ENCODE results near the gene GATA1. TPM values are rescaled to one million over a fixed set of nuclear protein-coding genes. Genes with fewer than 3 reads are reported as not detected.

Gene GATA1
- not detected in 5 replicates for total RNA-seq (2022; extraction: Qiagen RNA extraction; ENCODE audit: low read depth)

GRCh38 chrX:48786341-48786800 is at the start of gene GATA1:
GATA1 (plus strand) TSS chrX:48786590; CDS start chrX:48791110, 4,520 bp downstream.

GRCh38 chrX:48761674-48762471 is 24.5 kb upstream of the GATA1 start, which contains the start of gene GLOD5:
GLOD5 (plus strand) TSS chrX:48761747; CDS start chrX:48761791, 44 bp downstream.

GRCh38 chrX:48801280-48802088 is 15.1 kb downstream of the GATA1 start, which contains the start of gene HDAC6:
HDAC6 (plus strand) TSS chrX:48802067; CDS start chrX:48802693, 626 bp downstream.

GRCh38 chrX:48826135-48826875 is 39.9 kb downstream of the GATA1 start, which contains the start of gene ERAS:
ERAS (plus strand) TSS chrX:48826513; CDS start chrX:48829124, 2,611 bp downstream.

GRCh38 chrX:48835524-48836329 is 49.3 kb downstream of the GATA1 start, which contains the start of gene PCSK1N:
PCSK1N (minus strand) TSS chrX:48835610; CDS start chrX:48835532, 78 bp downstream.

Other genes starting within 250 kb of the GATA1 start
- 9.3 to 11.1 TPM (median 10.6 TPM) in 5 replicates for gene TBC1D25, start 246.9 kb upstream of the GATA1 start, total RNA-seq (2022; extraction: Qiagen RNA extraction; ENCODE audit: low read depth)
- 305 to 526 TPM (median 363 TPM) in 5 replicates for gene RBM3, start 212.1 kb upstream of the GATA1 start, total RNA-seq (2022; extraction: Qiagen RNA extraction; ENCODE audit: low read depth)
- 49.7 to 77.7 TPM (median 74.4 TPM) in 5 replicates for gene WDR13, start 189.1 kb upstream of the GATA1 start, total RNA-seq (2022; extraction: Qiagen RNA extraction; ENCODE audit: low read depth)
- gene WAS, start 102.8 kb upstream of the GATA1 start, total RNA-seq (2022; extraction: Qiagen RNA extraction; ENCODE audit: low read depth) = 0.20 to 0.54 TPM (median 0.32 TPM) in 4 of 5 replicates, not detected in the other
- 16.8 to 22.3 TPM (median 22.0 TPM) in 5 replicates for gene SUV39H1, start 89.9 kb upstream of the GATA1 start, total RNA-seq (2022; extraction: Qiagen RNA extraction; ENCODE audit: low read depth)
- gene GLOD5, start 24.8 kb upstream of the GATA1 start, total RNA-seq (2022; extraction: Qiagen RNA extraction; ENCODE audit: low read depth) = not detected in 5 replicates
- 26.4 to 30.9 TPM (median 28.9 TPM) in 5 replicates for gene HDAC6, start 15.5 kb downstream of the GATA1 start, total RNA-seq (2022; extraction: Qiagen RNA extraction; ENCODE audit: low read depth)
- 0.13 TPM in 1 of 5 replicates, not detected in the others for gene ERAS, start 39.9 kb downstream of the GATA1 start, total RNA-seq (2022; extraction: Qiagen RNA extraction; ENCODE audit: low read depth)
- 21.2 to 60.8 TPM (median 51.8 TPM) in 5 replicates for gene PCSK1N, start 49.0 kb downstream of the GATA1 start, total RNA-seq (2022; extraction: Qiagen RNA extraction; ENCODE audit: low read depth)
- gene TIMM17B, start 111.2 kb downstream of the GATA1 start, total RNA-seq (2022; extraction: Qiagen RNA extraction; ENCODE audit: low read depth) = 80.1 to 103 TPM (median 101 TPM) in 5 replicates
- 96.2 to 122 TPM (median 99.9 TPM) in 5 replicates for gene PQBP1, start 111.3 kb downstream of the GATA1 start, total RNA-seq (2022; extraction: Qiagen RNA extraction; ENCODE audit: low read depth)
- 49.4 to 68.7 TPM (median 67.1 TPM) in 5 replicates for gene SLC35A2, start 125.1 kb downstream of the GATA1 start, total RNA-seq (2022; extraction: Qiagen RNA extraction; ENCODE audit: low read depth)
- 9.6 to 11.7 TPM (median 10.7 TPM) in 5 replicates for gene PIM2, start 132.4 kb downstream of the GATA1 start, total RNA-seq (2022; extraction: Qiagen RNA extraction; ENCODE audit: low read depth)
- gene OTUD5, start 171.0 kb downstream of the GATA1 start, total RNA-seq (2022; extraction: Qiagen RNA extraction; ENCODE audit: low read depth) = 58.3 to 67.8 TPM (median 63.7 TPM) in 5 replicates
- gene KCND1, start 185.3 kb downstream of the GATA1 start, total RNA-seq (2022; extraction: Qiagen RNA extraction; ENCODE audit: low read depth) = 0.77 to 1.4 TPM (median 1.2 TPM) in 5 replicates
- gene GRIPAP1, start 215.7 kb downstream of the GATA1 start, total RNA-seq (2022; extraction: Qiagen RNA extraction; ENCODE audit: low read depth) = 18.1 to 22.8 TPM (median 21.3 TPM) in 5 replicates